HTERT RPE-1 (cell line): ENCODE measurements around the gene SLC35F3.
"Not testable (repeated sequence)": the region's sequence is repeated elsewhere in the genome, so short reads cannot be mapped to it uniquely, and the experiment has no call there.

Experiments used
- in situ Hi-C: fragments of 300-500 bp; cut with MboI; formaldehyde crosslinking; loops from 4 replicates; pipeline ENCODE4 v1.14.3; 2020; ENCODE audit warnings: low sequenced_read_pairs

The SLC35F3 gene

GRCh38 chr1:234176000-234176399 is 271.5 kb downstream of the SLC35F3 start:
- in situ Hi-C loops: no loop called here

- in situ Hi-C loops: not testable (repeated sequence)
Measured at GRCh38 chr1:234176847-234177246, 272.4 kb downstream of the SLC35F3 start.

GRCh38 chr1:234185438-234185837 is 281.0 kb downstream of the SLC35F3 start:
- in situ Hi-C loops: no loop called here

- in situ Hi-C loops: no loop called here
Measured at GRCh38 chr1:234186037-234186688, 281.7 kb downstream of the SLC35F3 start.

GRCh38 chr1:234188454-234188792 is 283.9 kb downstream of the SLC35F3 start:
- in situ Hi-C loops: no loop called here

GRCh38 chr1:234197839-234198238 is 293.4 kb downstream of the SLC35F3 start:
- in situ Hi-C loops: no loop called here

GRCh38 chr1:234199476-234200127 is 295.1 kb downstream of the SLC35F3 start:
- in situ Hi-C loops: no loop called here

GRCh38 chr1:234200566-234200965 is 296.1 kb downstream of the SLC35F3 start:
- in situ Hi-C loops: no loop called here

- in situ Hi-C loops: no loop called here
Measured at GRCh38 chr1:234201600-234201999, 297.1 kb downstream of the SLC35F3 start.

- in situ Hi-C loops: no loop called here
Measured at GRCh38 chr1:234205966-234206365, 301.5 kb downstream of the SLC35F3 start.

GRCh38 chr1:234206651-234207284 is 302.3 kb downstream of the SLC35F3 start:
- in situ Hi-C loops: no loop called here

GRCh38 chr1:234208351-234208750 is 303.9 kb downstream of the SLC35F3 start:
- in situ Hi-C loops: no loop called here

- in situ Hi-C loops: no loop called here
Measured at GRCh38 chr1:234208791-234209190, 304.3 kb downstream of the SLC35F3 start.

GRCh38 chr1:234210429-234210828 is 306.0 kb downstream of the SLC35F3 start:
- in situ Hi-C loops: not testable (repeated sequence)

- in situ Hi-C loops: not testable (repeated sequence)
Measured at GRCh38 chr1:234211855-234212254, 307.4 kb downstream of the SLC35F3 start.

GRCh38 chr1:234212764-234213657 is 308.5 kb downstream of the SLC35F3 start:
- in situ Hi-C loops: no loop called here

GRCh38 chr1:234213658-234214128 is 309.2 kb downstream of the SLC35F3 start:
- in situ Hi-C loops: no loop called here

GRCh38 chr1:234214129-234214910 is 309.8 kb downstream of the SLC35F3 start:
- in situ Hi-C loops: no loop called here

- in situ Hi-C loops: no loop called here
Measured at GRCh38 chr1:234214911-234215892, 310.7 kb downstream of the SLC35F3 start.
